Smooth muscle cell (in vitro differentiated cells): ENCODE measurements around the gene CCDC136. TPM values are rescaled to one million over a fixed set of nuclear protein-coding genes. Genes with fewer than 3 reads are reported as not detected.
A peak's percentile ranks its signal among the peaks of the same experiment; 100 is the strongest.

Source experiments
- DNase-seq: peaks from one replicate; lab custom pipeline; 2025; ENCODE audit not compliant: unreplicated experiment; lab: John Stamatoyannopoulos, UW
- H2AFZ ChIP-seq: fragments of 200-600 bp; sonication (generic); 2 replicates; pipeline ENCODE4 v1.6.0; 2016; ENCODE audit warnings: antibody characterized with exemption, low read depth, mild to moderate bottlenecking
- H3F3A ChIP-seq: fragments of 200-600 bp; sonication (generic); 2 replicates; pipeline ENCODE4 v1.6.0; 2017; ENCODE audit warnings: antibody characterized with exemption, low read depth
- H3K27ac ChIP-seq: fragments of 200-600 bp; sonication (generic); 2 replicates; pipeline ENCODE4 v1.5.1; 2016; ENCODE audit warnings: low read depth, mild to moderate bottlenecking
- H3K27me3 ChIP-seq: fragments of 200-600 bp; sonication (generic); 2 replicates; pipeline ENCODE4 v1.6.1; 2016; ENCODE audit warnings: low read depth, mild to moderate bottlenecking
- H3K36me3 ChIP-seq: fragments of 200-600 bp; sonication (generic); 2 replicates; pipeline ENCODE4 v1.5.1; 2016; ENCODE audit warnings: low read depth
- H3K4me1 ChIP-seq: fragments of 200-600 bp; sonication (generic); 2 replicates; pipeline ENCODE4 v1.5.1; 2016; ENCODE audit warnings: low read depth
- H3K4me2 ChIP-seq: fragments of 200-600 bp; sonication (generic); 2 replicates; pipeline ENCODE4 v1.6.0; 2016; ENCODE audit warnings: mild to moderate bottlenecking
- H3K4me3 ChIP-seq: fragments of 200-600 bp; sonication (generic); 2 replicates; pipeline ENCODE4 v1.5.1; 2016; ENCODE audit warnings: mild to moderate bottlenecking
- H3K79me2 ChIP-seq: fragments of 200-600 bp; sonication (generic); 2 replicates; pipeline ENCODE4 v1.6.0; 2016; ENCODE audit warnings: low read depth, mild to moderate bottlenecking
- H3K9ac ChIP-seq: fragments of 200-600 bp; sonication (generic); 2 replicates; pipeline ENCODE4 v1.6.0; 2016; ENCODE audit warnings: low read depth
- H3K9me3 ChIP-seq: fragments of 200-600 bp; sonication (generic); replicated peaks from 2 replicates; pipeline ENCODE4 v1.5.1; 2016; ENCODE audit warnings: low read depth
- H4K20me1 ChIP-seq: fragments of 200-600 bp; sonication (generic); 2 replicates; pipeline ENCODE4 v1.6.0; 2016; ENCODE audit warnings: low read depth
- WGBS: methylation state at CpG from one replicate; pipeline ENCODE4 v1.1.7; 2016; ENCODE audit warnings: low lambda C conversion rate; 5-methylcytosine and 5-hydroxymethylcytosine counted together
- polyA plus RNA-seq: library from polyadenylated mRNA; unstranded; fragments of >200 nt; fragmentation: Nextera tagmentation; extraction: Ambion mirVana; gene quantifications from 2 replicates; pipeline ENCODE4 v1.2.1, GENCODE V29; 2016
- total RNA-seq: library from RNA; depleted of rRNA; stranded (reverse); fragments of >200 nt; gene quantifications from 2 replicates; pipeline ENCODE4 v1.2.3, GENCODE V29; 2014
- TF ChIP-seq, protein P1 (sequence below): fragments of 200-600 bp; sonication (generic); IDR thresholded peaks from 2 replicates; pipeline ENCODE4 v1.5.1; 2017; ENCODE audit warnings: borderline replicate concordance, mild to moderate bottlenecking, antibody characterized with exemption; ENCODE audit not compliant: insufficient read depth, poor library complexity, severe bottlenecking

The CCDC136 gene
- total and polyA plus RNA-seq, 2 experiments from 2014 or later, result 2.7 to 3.1 TPM

DNA sequence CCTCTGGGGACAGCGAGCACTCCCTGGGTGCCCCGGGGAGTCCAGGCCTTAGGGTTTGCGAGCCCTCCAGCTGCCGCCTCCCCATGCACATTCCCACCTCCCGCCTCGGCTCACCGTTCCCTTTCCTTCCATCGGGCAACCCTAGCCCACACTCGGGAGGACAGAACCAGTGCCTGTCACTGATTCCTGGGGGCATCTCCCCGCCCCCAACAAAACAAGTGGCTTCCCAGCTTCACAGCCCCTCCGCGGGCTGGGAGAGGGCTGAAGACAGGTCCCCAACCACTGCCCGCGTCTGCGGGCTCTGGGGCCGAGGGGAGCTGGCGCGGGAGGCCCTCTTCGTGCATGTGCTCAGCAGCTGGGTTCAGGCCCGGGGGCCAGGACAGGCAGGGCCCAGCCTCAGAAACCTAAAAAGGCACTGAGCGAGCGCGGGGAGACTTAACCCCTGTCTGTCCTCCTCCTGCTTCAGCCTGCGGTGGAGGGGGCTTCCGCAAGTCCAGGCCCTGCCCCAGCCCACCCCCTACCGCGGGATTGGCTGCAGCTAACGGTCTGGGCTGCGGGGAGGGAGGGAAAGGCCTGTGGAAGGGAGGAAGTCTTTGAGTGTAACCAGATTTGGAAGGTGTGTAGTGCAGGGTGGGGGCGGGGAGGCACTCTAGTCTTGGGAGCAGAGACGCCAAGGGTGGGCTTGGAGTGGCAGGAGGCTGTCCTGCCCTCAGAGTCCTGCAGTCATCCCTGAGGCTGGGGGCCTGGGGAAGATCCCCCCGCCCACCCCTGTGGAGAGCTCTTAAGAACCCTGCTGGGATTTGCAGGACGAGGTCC lies 39.6 kb downstream of the CCDC136 start:
- 2% methylated on average over 15 of the region's 33 CpGs for WGBS
- TF ChIP-seq, protein P1, sequence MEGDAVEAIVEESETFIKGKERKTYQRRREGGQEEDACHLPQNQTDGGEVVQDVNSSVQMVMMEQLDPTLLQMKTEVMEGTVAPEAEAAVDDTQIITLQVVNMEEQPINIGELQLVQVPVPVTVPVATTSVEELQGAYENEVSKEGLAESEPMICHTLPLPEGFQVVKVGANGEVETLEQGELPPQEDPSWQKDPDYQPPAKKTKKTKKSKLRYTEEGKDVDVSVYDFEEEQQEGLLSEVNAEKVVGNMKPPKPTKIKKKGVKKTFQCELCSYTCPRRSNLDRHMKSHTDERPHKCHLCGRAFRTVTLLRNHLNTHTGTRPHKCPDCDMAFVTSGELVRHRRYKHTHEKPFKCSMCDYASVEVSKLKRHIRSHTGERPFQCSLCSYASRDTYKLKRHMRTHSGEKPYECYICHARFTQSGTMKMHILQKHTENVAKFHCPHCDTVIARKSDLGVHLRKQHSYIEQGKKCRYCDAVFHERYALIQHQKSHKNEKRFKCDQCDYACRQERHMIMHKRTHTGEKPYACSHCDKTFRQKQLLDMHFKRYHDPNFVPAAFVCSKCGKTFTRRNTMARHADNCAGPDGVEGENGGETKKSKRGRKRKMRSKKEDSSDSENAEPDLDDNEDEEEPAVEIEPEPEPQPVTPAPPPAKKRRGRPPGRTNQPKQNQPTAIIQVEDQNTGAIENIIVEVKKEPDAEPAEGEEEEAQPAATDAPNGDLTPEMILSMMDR, result no peak
- Histone ChIP-seq H4K20me1 (peaks cover 48% of the 10 kb centered on the region), H2AFZ (peak overlapping the region; percentile 6), H3K4me1 (peaks cover 56% of the 10 kb centered on the region), H3K9ac (peak overlapping the region; percentile 83), H3K4me2 (peak overlapping the region; percentile 91), H3K79me2 (peaks cover 3% of the 10 kb centered on the region), H3K27me3 (no peaks in the 10 kb centered on the region), H3F3A (peaks cover 23% of the 10 kb centered on the region), H3K4me3 (peak overlapping the region; percentile 81), H3K9me3 (no peaks in the 10 kb centered on the region), H3K36me3 (no peaks in the 10 kb centered on the region), H3K27ac (peak overlapping the region; percentile 50)
- peak; percentile 37 for DNase-seq

DNA sequence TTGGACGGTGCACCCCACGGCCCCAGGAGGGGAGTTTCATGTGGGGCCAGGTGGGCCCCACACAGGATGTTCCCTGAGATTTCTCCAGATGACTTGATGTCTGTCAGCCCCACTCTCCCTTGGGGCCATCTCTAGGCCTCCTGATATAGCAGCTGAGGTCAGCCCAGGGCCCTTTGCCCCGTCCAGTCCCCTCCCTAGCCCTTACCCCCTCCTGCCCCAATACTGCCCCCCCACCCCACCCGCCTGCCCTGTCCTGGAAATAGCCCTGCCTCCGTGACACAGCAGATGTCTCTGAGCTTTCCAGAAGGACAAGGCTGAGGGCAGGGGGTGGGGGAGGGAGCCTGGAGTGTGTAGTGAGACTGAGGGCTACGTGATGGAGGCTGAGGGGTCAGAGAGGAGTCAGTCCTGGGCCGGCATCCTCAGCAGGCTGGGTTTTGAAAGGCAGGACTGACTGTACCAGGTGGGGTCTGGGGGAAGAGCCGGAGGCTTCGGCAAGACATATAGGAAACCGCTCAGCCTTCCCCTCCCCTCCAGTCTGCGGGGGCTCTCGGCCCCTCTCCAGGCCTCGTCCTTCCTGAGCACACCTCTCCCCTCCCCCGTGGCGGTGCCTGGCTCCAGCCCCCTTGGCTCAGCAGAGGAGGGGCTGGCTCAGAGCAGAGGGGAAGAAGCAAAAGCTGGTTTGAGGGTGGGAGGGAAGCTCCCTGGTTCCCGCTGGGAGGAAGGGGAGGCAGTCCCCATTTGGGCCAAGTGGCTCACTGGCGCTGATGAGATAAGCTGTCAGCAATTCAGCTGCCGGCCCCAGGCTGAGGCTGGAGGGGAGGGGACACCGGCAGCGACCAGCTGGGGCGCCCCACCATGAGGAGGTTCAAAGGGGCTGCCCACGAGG lies 40.5 kb downstream of the CCDC136 start:
- Histone ChIP-seq H3K4me3 (peak overlapping the region; percentile 81), H3K9ac (peak overlapping the region; percentile 83), H3K27ac (peak overlapping the region; percentile 50), H3K27me3 (no peaks in the 10 kb centered on the region), H3K36me3 (no peaks in the 10 kb centered on the region), H3K79me2 (peaks cover 3% of the 10 kb centered on the region), H3F3A (peaks cover 18% of the 10 kb centered on the region), H3K4me2 (peak overlapping the region; percentile 91), H3K4me1 (peaks cover 56% of the 10 kb centered on the region), H2AFZ (no peak overlapping the region), H4K20me1 (peaks cover 56% of the 10 kb centered on the region), H3K9me3 (no peaks in the 10 kb centered on the region)
- peak; percentile 38 for DNase-seq
- WGBS, result 2% methylated on average over 21 of the region's 22 CpGs
- TF ChIP-seq, protein P1, result no peak

DNA sequence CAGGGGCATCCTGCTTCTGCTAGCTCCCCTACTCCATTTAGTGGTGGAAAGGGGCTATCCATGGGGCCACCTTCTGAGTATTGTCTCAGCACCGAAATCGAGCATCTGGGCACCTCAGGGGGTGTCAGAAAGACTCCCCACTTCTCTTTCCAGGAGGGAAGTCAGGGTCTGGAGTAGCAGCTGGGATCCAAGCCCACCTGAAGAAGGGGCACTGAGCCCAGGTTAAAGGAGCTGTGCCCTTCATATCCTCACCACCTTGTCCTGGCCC lies 41.0 kb downstream of the CCDC136 start:
- H3K4me3 ChIP-seq, result peak overlapping the region; percentile 81
- H2AFZ ChIP-seq, result no peak overlapping the region
- H3K27ac ChIP-seq, result peak overlapping the region; percentile 50
- H3F3A ChIP-seq, result peaks cover 16% of the 10 kb centered on the region
- H3K9me3 ChIP-seq, result no peaks in the 10 kb centered on the region
- peaks cover 50% of the 10 kb centered on the region for H3K4me1 ChIP-seq
- no peaks in the 10 kb centered on the region for H3K27me3 ChIP-seq
- peak overlapping the region; percentile 83 for H3K9ac ChIP-seq
- peaks cover 58% of the 10 kb centered on the region for H4K20me1 ChIP-seq
- H3K79me2 ChIP-seq, result peaks cover 3% of the 10 kb centered on the region
- WGBS, result 33% methylated on average over 2 of the region's 2 CpGs
- H3K4me2 ChIP-seq, result peak overlapping the region; percentile 91
- TF ChIP-seq, protein P1, result no peak
- H3K36me3 ChIP-seq, result no peaks in the 10 kb centered on the region
- no peak for DNase-seq
